HG02623 (cell line): ENCODE results near the gene CMA1.
"Not testable (repeated sequence)": the region's sequence is repeated elsewhere in the genome, so short reads cannot be mapped to it uniquely, and the experiment has no call there.

Experiments used
- ATAC-seq: cut with Tn5 transposase; IDR thresholded peaks from one replicate; pipeline ENCODE4 v1.9.1; 2021; ENCODE audit warnings: moderate library complexity; ENCODE audit not compliant: unreplicated experiment

Gene CMA1

DNA sequence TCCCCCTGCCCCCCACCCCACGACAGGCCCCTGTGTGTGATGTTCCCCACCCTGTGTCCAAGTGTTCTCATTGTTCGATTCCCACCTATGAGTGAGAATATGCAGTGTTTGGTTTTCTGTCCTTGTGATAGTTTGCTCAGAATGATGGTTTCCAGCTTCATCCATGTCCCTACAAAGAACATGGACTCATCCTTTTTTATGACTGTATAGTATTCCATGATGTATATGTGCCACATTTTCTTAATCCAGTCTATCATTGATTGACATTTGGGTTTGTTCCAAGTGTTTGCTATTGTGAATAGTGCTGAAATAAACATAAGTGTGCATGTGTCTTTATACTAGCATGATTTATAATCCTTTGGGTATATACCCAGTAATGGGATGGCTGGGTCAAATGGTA lies 37.6 kb downstream of the CMA1 start:
- ATAC-seq, result not testable (repeated sequence)

DNA sequence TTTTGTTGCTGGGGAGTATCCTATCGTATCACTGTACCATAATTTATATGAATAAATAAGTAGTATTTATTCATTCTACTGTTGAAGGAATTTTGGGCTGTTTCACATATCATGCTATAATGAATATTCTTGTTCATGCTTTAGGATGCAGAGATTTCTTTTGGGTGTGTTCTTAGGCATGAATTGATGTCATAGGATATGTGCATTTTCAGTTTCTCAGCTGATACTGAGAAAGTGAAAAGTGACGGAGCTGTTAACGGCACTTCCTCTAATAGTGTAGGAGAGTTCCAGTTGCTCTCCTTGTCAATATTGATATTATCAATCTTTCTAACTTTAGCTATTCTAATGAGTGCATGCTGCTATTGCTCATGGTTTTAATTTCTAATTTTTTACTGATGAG lies 42.3 kb downstream of the CMA1 start:
- ATAC-seq, result no peak

GRCh38 chr14:24465368-24465767 lies 42.7 kb downstream of the CMA1 start:
- no peak for ATAC-seq

DNA sequence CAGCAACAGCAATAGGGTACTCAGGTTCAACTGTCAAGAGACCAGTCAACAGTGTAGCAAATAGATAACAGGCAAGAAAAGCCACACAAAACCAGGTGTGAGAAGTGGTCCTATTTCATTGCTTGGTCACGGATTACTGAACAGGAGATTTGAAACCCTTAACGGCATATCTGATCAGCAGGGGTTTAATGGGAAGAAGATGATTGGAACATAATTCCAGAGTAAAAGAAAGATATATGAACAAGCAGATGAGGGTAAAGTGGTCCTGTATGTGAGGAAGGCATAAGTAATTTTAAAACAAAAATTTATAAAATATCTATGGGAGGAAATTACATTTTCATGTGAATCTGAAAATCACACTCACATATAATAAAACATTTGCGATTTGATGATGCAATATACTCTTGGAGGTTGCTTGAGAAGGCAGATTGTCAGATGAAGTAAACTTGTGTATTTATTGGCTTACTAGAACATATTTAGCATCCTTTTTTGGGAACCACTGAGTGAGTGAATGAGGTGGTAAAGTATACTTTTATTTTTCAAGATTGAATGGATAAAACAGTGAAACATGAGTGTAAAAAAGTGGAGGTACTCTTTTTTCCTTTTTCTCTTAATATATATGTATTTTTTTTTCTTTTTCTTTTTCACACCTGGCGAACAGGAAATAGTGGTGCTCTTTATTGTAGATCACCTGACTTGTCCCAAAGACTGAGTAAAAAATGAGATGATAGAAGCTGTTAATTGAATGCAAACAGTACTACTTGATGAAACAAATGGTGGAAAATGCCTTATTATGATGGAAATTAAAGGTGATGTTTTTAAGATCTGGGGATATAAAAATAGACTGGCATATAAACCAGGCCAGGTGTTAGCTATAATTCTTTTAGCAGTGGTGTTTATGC lies 43.9 kb downstream of the CMA1 start:
- no peak for ATAC-seq

DNA sequence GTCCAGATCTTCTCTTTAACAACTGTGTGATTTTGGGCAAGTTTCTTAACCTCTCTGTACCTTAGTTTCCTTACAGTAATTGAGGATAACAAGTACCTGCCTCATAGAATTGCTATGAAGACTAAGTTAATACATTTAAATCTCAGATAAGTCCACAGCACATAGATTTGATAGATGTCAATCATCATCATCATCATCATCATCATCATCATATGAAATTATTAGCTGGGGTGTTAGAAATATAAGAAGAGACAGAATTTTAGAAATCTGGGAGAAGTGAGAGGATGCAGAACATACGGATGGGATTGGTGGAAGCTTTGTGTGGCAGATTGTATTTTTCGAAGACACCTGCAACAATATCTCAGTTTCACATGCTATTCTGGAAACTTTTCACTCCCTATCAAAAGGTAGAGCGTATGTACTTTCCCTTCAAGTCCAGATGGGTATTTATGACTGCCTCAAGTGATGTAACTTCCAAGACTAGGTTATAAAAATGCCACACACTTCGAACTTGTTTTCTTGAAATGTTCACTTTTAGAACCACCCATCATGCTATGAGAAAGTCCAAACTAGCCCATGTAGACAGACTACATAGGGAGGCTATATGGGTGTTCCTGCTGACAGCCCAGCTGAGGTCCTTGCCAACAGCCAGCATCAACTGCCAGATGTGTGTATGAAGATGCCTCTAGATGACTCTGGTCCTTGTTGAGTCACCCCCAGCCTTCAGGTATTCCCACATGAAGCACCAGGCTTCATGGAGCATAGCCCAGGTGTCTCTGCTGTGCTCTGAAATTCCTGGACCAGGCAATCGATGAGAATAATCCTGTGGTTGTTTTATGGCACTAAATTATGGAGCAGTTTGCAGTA lies 44.8 kb downstream of the CMA1 start:
- no peak for ATAC-seq

- no peak for ATAC-seq
Observed at GRCh38 chr14:24461336-24461735, 46.7 kb downstream of the CMA1 start.

DNA sequence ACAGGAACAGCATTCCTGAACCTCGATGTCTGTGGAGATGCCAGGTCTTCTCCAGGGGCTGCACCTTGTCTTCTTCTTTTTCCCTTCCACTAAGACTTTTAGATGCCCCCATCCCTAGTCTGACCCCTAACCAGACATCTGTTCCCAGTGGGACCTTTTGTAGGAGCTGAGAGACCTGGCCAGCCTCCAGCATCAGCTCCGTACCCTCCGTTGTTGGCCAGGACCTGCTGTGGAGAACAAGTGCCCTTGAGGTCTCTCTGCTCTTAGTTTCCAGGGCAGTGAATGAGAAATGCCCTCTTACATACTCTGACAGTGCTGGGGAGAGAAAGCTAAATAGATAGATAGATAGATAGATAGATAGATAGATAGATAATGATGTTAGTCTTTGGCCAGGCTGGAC lies 48.7 kb downstream of the CMA1 start:
- ATAC-seq, result no peak

DNA sequence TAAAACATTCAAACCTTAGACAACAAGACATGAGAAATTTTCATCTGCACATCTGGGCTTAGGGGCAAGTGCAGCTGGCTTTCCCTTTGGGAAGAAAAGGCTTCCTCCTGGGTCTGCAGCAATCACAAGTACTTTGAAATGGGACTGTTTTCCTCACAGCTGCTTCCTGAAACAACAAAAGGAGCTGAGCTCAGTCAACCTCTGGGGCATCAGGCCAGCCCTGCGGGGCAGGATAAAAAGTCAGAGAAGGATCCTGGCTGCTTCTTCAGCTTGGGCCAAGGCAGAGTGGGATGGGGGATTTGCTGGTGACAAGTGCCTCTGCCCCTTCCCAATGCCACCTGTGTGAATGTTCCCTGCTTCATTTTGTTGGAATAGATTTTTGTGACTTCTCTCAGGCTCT lies 49.3 kb downstream of the CMA1 start:
- ATAC-seq, result no peak

DNA sequence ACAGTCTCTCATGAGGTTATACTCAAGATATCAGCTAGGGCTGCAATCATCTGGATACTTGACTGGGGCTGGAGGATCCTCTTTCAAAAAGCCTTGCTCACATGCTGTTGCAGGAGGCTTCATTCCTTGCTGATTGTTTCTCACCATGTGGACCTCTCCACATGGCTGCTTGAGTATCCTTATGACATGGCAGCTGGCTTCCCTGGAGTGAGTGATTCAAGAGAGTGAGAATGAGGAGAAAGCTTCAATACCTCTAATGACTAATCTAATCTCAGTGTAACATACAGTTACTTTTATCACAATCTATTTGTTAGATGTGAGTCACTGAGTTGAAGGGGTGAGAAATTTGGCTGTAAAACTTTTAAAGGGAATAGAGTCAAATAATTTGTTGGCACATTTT lies 51.1 kb downstream of the CMA1 start:
- ATAC-seq, result no peak
